Activated CD8-positive, alpha-beta memory T cell treated with anti-CD3 and anti-CD28 coated beads, Interleukin-2, amount 50 U/mL, for 48 hours (primary cell): ENCODE results near the gene NOD1.
A peak's percentile ranks its signal among the peaks of the same experiment; 100 is the strongest.

Experiments used
- DNase-seq: peaks from one replicate; pipeline ENCODE4 v3.0.0-alpha.2; 2020

The NOD1 gene

GRCh38 chr7:30470163-30470770, 8.3 kb downstream of the NOD1 start:
- DNase-seq: peak; percentile 15

GRCh38 chr7:30469303-30469702, 9.3 kb downstream of the NOD1 start:
- peak; percentile 12 for DNase-seq

- DNase-seq: peak; percentile 25
Measured at GRCh38 chr7:30468791-30469190, 9.8 kb downstream of the NOD1 start.

GRCh38 chr7:30468041-30468440, 10.5 kb downstream of the NOD1 start:
- no peak for DNase-seq

- DNase-seq: no peak
Measured at GRCh38 chr7:30467271-30467670, 11.3 kb downstream of the NOD1 start.

GRCh38 chr7:30466266-30466665, 12.3 kb downstream of the NOD1 start:
- peak; percentile 33 for DNase-seq

GRCh38 chr7:30465811-30466180, 12.8 kb downstream of the NOD1 start:
- DNase-seq: peak; percentile 29

- peak; percentile 25 for DNase-seq
Measured at GRCh38 chr7:30465046-30465810, 13.4 kb downstream of the NOD1 start.

- DNase-seq: no peak
Measured at GRCh38 chr7:30464231-30464671, 14.3 kb downstream of the NOD1 start.

- no peak for DNase-seq
Measured at GRCh38 chr7:30463405-30464145, 15.0 kb downstream of the NOD1 start.

- DNase-seq: no peak
Measured at GRCh38 chr7:30462179-30462578, 16.4 kb downstream of the NOD1 start.

- DNase-seq: no peak
Measured at GRCh38 chr7:30460246-30460633, 18.3 kb downstream of the NOD1 start.

- DNase-seq: no peak
Measured at GRCh38 chr7:30459591-30460245, 18.9 kb downstream of the NOD1 start.

- DNase-seq: no peak
Measured at GRCh38 chr7:30458311-30458710, 20.3 kb downstream of the NOD1 start.

GRCh38 chr7:30453921-30454320, 24.7 kb downstream of the NOD1 start:
- DNase-seq: no peak

GRCh38 chr7:30453016-30453415, 25.6 kb downstream of the NOD1 start:
- DNase-seq: no peak

GRCh38 chr7:30452280-30452930, 26.2 kb downstream of the NOD1 start:
- no peak for DNase-seq

- no peak for DNase-seq
Measured at GRCh38 chr7:30451539-30452279, 26.9 kb downstream of the NOD1 start.

GRCh38 chr7:30450983-30451497, 27.5 kb downstream of the NOD1 start:
- DNase-seq: no peak

- DNase-seq: no peak
Measured at GRCh38 chr7:30450240-30450982, 28.2 kb downstream of the NOD1 start.
